GM21360 (cell line): ENCODE data around the gene ARFIP2.

Experiments
- ATAC-seq: cut with Tn5 transposase; IDR thresholded peaks from one replicate; pipeline ENCODE4 v1.9.1; 2021; ENCODE audit warnings: mild to moderate bottlenecking, moderate library complexity; ENCODE audit not compliant: unreplicated experiment

ARFIP2 gene

GRCh38 chr11:6483015-6483414 is 1.9 kb upstream of the ARFIP2 start:
- no peak for ATAC-seq

- no peak for ATAC-seq
Observed at GRCh38 chr11:6482441-6482840, 1.3 kb upstream of the ARFIP2 start.

- ATAC-seq = peak; percentile 1
Observed at GRCh38 chr11:6481924-6482275, 769 bp upstream of the ARFIP2 start.

GRCh38 chr11:6480299-6480914 is 724 bp downstream of the ARFIP2 start:
- ATAC-seq = no peak

- ATAC-seq = no peak
Observed at GRCh38 chr11:6476571-6476970, 4.6 kb downstream of the ARFIP2 start.

- no peak for ATAC-seq
Observed at GRCh38 chr11:6475936-6476335, 5.2 kb downstream of the ARFIP2 start.

GRCh38 chr11:6474806-6475500 is 6.2 kb downstream of the ARFIP2 start:
- no peak for ATAC-seq

GRCh38 chr11:6474413-6474792 is 6.7 kb downstream of the ARFIP2 start:
- ATAC-seq = no peak

GRCh38 chr11:6473451-6474412 is 7.4 kb downstream of the ARFIP2 start, which contains the start of gene TRIM3:
Gene TRIM3, minus strand, starts transcription at chr11:6473941. Its CDS starts 8,246 bp downstream, at chr11:6465695.
- peak; percentile 47 for ATAC-seq

GRCh38 chr11:6472934-6473333 is 8.2 kb downstream of the ARFIP2 start:
- no peak for ATAC-seq

- ATAC-seq = no peak
Observed at GRCh38 chr11:6469599-6469998, 11.5 kb downstream of the ARFIP2 start.

GRCh38 chr11:6468712-6469495 is 12.2 kb downstream of the ARFIP2 start:
- ATAC-seq = peak; percentile 75

- no peak for ATAC-seq
Observed at GRCh38 chr11:6459099-6459450, 22.1 kb downstream of the ARFIP2 start.

- ATAC-seq = no peak
Observed at GRCh38 chr11:6458352-6459098, 22.6 kb downstream of the ARFIP2 start.

GRCh38 chr11:6457581-6458320 is 23.4 kb downstream of the ARFIP2 start:
- ATAC-seq = no peak

- ATAC-seq = no peak
Observed at GRCh38 chr11:6456361-6457073, 24.6 kb downstream of the ARFIP2 start.

- ATAC-seq = no peak
Observed at GRCh38 chr11:6455070-6455469, 26.1 kb downstream of the ARFIP2 start.

GRCh38 chr11:6453152-6453551 is 28.0 kb downstream of the ARFIP2 start:
- no peak for ATAC-seq

GRCh38 chr11:6452219-6452618 is 28.9 kb downstream of the ARFIP2 start:
- no peak for ATAC-seq
